Measurements from ENCODE around the gene PALLD.

DNA sequence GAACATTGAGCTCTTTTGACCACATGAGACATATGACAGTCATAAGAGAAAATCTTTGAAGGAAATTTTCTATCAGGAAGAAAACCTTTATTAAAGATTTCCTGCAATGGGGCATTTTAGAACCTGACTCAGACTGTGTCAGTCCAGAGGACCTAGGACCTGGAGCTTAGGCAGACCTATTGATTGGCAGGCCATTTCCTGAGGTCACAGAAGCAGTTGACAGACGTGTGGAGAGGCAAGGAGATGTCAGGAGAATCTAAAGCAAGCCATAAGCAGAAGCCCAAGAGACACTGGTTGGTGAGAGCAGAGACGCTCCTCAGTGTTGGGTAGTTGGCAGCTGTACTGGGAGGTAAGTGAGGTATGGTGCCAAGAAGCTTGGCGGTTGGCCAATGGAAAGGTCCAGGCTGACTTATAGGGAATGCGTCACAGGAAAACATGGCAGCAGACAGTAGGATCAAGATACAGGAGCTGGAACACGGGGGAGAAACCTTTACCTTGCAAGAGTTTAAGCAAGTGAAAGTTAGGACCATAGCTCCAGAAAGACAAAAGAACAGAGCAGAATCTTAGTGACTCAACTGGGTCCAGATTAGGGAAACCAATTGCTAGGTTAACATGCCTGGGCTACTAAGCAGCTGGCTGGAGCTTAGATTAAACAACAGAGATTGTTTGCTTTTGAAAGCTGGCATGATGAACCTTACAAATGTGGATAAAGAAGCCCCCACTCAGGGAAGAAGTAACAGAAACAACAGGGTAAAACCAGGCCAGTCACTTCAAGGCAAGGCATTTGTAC, 18.6 kb downstream of the PALLD start:
- TF ChIP-seq, protein P1, sequence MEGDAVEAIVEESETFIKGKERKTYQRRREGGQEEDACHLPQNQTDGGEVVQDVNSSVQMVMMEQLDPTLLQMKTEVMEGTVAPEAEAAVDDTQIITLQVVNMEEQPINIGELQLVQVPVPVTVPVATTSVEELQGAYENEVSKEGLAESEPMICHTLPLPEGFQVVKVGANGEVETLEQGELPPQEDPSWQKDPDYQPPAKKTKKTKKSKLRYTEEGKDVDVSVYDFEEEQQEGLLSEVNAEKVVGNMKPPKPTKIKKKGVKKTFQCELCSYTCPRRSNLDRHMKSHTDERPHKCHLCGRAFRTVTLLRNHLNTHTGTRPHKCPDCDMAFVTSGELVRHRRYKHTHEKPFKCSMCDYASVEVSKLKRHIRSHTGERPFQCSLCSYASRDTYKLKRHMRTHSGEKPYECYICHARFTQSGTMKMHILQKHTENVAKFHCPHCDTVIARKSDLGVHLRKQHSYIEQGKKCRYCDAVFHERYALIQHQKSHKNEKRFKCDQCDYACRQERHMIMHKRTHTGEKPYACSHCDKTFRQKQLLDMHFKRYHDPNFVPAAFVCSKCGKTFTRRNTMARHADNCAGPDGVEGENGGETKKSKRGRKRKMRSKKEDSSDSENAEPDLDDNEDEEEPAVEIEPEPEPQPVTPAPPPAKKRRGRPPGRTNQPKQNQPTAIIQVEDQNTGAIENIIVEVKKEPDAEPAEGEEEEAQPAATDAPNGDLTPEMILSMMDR (IDR thresholded peaks at IDR 0.05), result no peak
- no peak for TF ChIP-seq POLR2A (IDR thresholded peaks at IDR 0.05)
